ENCODE data around the gene ANK2. TPM values are rescaled to one million over a fixed set of nuclear protein-coding genes. Genes with fewer than 3 reads are reported as not detected.

The ANK2 gene
- total RNA-seq, 2 experiments from 2014 or later: 1.7 to 3.2 TPM

DNA sequence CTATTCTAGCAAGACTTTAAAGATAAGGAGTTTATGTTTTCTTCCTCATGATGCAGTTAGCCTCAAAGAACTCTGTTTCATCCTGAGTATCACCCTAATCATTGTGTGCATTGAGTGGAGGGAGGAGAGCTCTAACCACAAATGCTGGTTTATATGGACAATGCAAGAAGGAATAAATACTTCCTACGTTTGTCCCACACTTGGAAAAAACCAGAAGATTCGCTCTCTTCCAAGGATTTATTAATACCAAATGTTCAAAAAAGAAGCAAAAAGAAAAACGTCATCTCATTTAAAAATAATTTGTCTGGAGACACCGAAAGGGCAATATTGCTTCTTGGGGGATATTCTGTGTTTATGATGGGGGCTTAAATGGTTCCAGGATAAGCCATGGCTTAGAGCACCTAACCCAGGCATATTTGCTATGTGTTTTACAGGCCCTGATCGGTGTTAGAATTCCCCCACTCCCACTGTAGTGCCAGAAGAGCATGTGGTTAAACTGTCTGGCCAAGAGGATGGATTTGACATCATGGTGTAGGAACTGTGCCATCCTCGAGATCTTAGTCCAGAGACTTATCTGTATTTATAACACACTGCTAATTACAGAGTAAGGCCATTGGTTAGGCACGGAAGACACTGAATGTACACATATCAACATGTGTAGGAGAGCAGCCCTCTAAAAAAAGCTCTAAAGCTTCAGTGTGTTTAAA, 227.2 kb downstream of the ANK2 start:
- H3K36me3 Mint-ChIP-seq (ENCODE audit: low read depth): no peaks in the 10 kb centered on the region

DNA sequence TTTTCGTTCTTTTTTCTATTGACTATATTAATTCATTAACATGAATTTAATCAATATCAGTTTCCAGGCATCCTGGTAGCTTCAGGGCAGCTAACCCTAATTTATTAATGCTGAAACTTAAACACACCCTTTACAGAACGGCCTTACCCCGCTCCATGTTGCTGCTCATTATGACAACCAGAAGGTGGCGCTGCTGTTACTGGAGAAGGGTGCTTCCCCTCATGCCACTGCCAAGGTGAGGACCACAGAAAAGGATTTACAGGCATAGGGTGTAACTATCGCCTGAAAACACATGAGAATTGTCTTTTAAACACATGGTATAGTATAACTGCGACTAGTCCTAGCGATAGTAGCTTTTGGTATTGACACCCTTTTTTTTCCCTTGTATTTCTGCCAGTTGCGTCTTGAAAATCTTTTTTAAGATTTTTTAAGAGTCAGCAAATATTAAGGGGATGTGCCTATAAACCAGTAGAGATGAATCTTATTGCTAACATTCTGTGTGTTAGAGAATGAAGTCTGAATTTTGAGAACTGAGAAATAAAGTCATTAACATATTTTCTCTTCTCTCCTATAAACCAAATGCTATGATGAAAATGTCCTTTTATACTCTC, 229.0 kb downstream of the ANK2 start:
- Mint-ChIP-seq H3K27ac (no peak overlapping the region), H3K27me3 (peaks cover 13% of the 10 kb centered on the region), H3K9me3 (no peaks in the 10 kb centered on the region), H3K4me1 (ENCODE audit: low read depth) (no peaks in the 10 kb centered on the region), H3K4me3 (no peak overlapping the region), H3K36me3 (ENCODE audit: low read depth) (no peaks in the 10 kb centered on the region)
- TF ChIP-seq, protein P1, sequence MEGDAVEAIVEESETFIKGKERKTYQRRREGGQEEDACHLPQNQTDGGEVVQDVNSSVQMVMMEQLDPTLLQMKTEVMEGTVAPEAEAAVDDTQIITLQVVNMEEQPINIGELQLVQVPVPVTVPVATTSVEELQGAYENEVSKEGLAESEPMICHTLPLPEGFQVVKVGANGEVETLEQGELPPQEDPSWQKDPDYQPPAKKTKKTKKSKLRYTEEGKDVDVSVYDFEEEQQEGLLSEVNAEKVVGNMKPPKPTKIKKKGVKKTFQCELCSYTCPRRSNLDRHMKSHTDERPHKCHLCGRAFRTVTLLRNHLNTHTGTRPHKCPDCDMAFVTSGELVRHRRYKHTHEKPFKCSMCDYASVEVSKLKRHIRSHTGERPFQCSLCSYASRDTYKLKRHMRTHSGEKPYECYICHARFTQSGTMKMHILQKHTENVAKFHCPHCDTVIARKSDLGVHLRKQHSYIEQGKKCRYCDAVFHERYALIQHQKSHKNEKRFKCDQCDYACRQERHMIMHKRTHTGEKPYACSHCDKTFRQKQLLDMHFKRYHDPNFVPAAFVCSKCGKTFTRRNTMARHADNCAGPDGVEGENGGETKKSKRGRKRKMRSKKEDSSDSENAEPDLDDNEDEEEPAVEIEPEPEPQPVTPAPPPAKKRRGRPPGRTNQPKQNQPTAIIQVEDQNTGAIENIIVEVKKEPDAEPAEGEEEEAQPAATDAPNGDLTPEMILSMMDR (IDR thresholded peaks at IDR 0.05): peak; percentile 74
- DNase-seq (peak; percentile 80), ATAC-seq (peak; percentile 94)
- POLR2A ChIA-PET: no interaction called here
- CTCF ChIA-PET: interaction anchor here (0.8 to 1.7 kb wide), 6 partner anchors 9 to 117 kb away, joined by 3 to 10 read pairs (median 5); no protein-coding TSS in a partner anchor
- intact Hi-C loops (cut with micrococcal nuclease): no loop called here

More for the DNA sequence above, 227.2 kb downstream of the ANK2 start:
- TF ChIP-seq, protein P1 (IDR thresholded peaks at IDR 0.05): no peak
- no peak for ATAC-seq
- DNase-seq: no peak
- H3K27ac Mint-ChIP-seq: no peak overlapping the region
- intact Hi-C loops (cut with micrococcal nuclease): no loop called here
- no peak overlapping the region for H3K4me3 Mint-ChIP-seq
- CTCF ChIA-PET: interaction anchor here (1.4 kb wide), 1 partner anchor 118 kb away, joined by 3 read pairs; no protein-coding TSS in a partner anchor
- no peaks in the 10 kb centered on the region for H3K4me1 Mint-ChIP-seq (ENCODE audit: low read depth)
- POLR2A ChIA-PET: no interaction called here
- no peaks in the 10 kb centered on the region for H3K9me3 Mint-ChIP-seq
- peaks cover 14% of the 10 kb centered on the region for H3K27me3 Mint-ChIP-seq

DNA sequence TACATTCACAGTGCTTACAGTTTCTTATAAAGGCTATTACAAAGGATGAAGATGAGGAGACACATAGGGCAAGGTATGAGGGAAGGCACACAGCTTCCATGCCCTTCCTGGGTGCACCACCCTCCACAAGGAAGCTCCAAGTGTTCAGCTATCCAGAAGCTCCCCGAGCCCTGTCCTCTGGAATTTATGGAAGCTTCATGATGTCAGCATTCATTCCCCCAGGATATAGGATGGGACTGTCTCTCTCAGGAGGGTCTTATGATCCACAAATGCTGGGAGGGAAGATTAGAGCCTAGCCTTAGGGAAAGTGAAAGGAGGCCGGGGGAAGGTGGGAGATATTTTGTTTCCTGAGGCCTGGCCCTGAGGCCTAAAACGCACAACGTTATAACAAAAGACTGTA, 236.0 kb downstream of the ANK2 start:
- no peak for DNase-seq
- ChIA-PET POLR2A (no interaction called here), CTCF (no interaction called here)
- Mint-ChIP-seq H3K27ac (no peak overlapping the region), H3K9me3 (no peaks in the 10 kb centered on the region), H3K36me3 (ENCODE audit: low read depth) (no peaks in the 10 kb centered on the region), H3K4me3 (no peak overlapping the region), H3K4me1 (ENCODE audit: low read depth) (no peaks in the 10 kb centered on the region), H3K27me3 (peaks cover 7% of the 10 kb centered on the region)
- no peak for ATAC-seq
- intact Hi-C loops (cut with micrococcal nuclease): no loop called here
- TF ChIP-seq, protein P1 (IDR thresholded peaks at IDR 0.05): no peak

DNA sequence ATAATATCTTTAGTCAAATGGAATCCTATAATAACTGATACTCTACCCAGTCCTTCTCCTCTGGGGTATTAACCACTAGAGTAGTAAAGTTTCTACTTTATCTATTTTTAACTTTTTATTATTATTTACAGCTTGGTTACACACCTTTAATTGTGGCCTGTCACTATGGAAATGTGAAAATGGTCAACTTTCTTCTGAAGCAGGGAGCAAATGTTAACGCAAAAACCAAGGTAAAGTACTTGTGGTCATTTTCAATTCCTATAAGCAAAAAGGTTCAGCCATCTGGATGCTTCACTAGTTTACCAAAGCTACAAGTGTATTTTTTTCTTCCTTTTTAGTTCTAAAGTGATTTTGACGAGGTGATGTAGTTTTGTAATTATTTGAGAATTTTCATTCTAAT, 238.8 kb downstream of the ANK2 start:
- Mint-ChIP-seq H3K27ac (no peak overlapping the region), H3K9me3 (no peaks in the 10 kb centered on the region), H3K27me3 (peaks cover 11% of the 10 kb centered on the region), H3K36me3 (ENCODE audit: low read depth) (no peaks in the 10 kb centered on the region), H3K4me3 (no peak overlapping the region), H3K4me1 (ENCODE audit: low read depth) (no peaks in the 10 kb centered on the region)
- intact Hi-C loops (cut with micrococcal nuclease): no loop called here
- ATAC-seq: no peak
- POLR2A ChIA-PET: no interaction called here
- DNase-seq: no peak
- TF ChIP-seq, protein P1 (IDR thresholded peaks at IDR 0.05): no peak
- CTCF ChIA-PET: interaction anchor here (2.3 kb wide), 1 partner anchor 10 kb away, joined by 6 read pairs; no protein-coding TSS in a partner anchor

DNA sequence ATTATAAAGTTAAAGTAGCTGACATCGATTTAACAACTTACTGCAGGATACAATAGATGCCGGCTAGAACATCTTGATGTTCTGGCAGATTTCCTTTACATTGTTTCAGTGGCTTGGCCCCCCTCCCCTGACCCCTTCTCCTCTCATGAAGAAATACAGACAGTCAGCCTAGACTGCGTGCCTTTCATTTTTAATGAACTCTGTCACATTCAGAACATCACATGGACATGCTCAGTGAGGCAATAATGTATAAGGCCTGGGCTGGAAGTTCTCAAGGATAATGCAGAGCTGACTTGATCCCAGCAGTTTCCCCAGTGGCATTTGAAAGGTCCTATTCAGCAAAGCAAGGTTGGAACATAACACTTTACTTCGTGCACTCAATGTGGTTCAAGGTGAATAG, 239.2 kb downstream of the ANK2 start:
- no peaks in the 10 kb centered on the region for H3K9me3 Mint-ChIP-seq
- ATAC-seq: no peak
- H3K36me3 Mint-ChIP-seq (ENCODE audit: low read depth): no peaks in the 10 kb centered on the region
- H3K4me1 Mint-ChIP-seq (ENCODE audit: low read depth): no peaks in the 10 kb centered on the region
- H3K27me3 Mint-ChIP-seq: peaks cover 12% of the 10 kb centered on the region
- no peak overlapping the region for H3K27ac Mint-ChIP-seq
- TF ChIP-seq, protein P1 (IDR thresholded peaks at IDR 0.05): no peak
- intact Hi-C loops (cut with micrococcal nuclease): no loop called here
- ChIA-PET POLR2A (no interaction called here), CTCF (interaction anchor here (2.3 kb wide), 1 partner anchor 10 kb away, joined by 10 read pairs; no protein-coding TSS in a partner anchor)
- no peak overlapping the region for H3K4me3 Mint-ChIP-seq
- DNase-seq: no peak

Measured in activated CD8-positive, alpha-beta T cell treated with anti-CD3 and anti-CD28 coated beads for 36 hours (primary cell).